Right kidney (tissue), 1 donor: ENCODE measurements around the gene ZNF280A.
"Not testable (repeated sequence)": the region's sequence is repeated elsewhere in the genome, so short reads cannot be mapped to it uniquely, and the experiment has no call there.

ENCODE experiments used
- DNase-seq: peaks from one replicate; pipeline ENCODE4 v3.0.0-alpha.2; 2016

ZNF280A gene

DNA sequence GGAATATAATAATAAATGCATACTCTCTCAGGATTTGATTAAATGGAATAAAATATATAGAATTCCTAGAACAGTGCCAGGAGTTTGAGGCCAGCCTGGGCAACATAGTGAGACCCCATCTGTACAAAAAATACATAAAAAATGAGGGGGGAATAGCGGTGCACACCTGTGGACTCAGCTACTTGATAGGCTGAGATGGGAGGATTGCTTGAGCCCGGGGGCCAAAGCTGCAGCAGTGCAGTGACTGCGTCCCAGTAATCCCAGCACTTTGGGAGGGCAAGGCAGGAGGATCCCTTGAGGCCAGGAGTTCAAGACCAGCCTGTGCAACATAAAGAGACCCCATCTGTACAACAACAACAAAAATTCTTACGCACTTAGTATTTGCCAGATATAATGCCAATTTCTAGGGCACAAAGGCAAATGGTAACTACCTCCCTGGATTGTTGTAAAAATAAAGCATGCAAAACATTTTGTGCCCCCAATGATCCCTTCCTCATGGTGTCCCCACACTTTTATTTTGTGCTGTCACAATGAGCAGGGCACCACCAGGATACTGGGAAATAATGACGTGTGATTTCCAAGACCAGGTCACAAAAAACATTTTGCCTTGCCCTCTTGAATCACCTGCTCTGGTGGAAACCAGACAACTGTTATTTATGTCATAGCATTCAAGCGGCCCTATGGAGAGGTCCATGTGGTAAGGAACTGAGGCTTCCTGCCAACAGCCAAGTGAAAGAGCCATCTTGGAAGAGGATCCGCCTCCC lies 18.3 kb upstream of the ZNF280A start:
- no peak for DNase-seq

- no peak for DNase-seq
Measured at GRCh38 chr22:22536916-22537315, 16.8 kb upstream of the ZNF280A start.

DNA sequence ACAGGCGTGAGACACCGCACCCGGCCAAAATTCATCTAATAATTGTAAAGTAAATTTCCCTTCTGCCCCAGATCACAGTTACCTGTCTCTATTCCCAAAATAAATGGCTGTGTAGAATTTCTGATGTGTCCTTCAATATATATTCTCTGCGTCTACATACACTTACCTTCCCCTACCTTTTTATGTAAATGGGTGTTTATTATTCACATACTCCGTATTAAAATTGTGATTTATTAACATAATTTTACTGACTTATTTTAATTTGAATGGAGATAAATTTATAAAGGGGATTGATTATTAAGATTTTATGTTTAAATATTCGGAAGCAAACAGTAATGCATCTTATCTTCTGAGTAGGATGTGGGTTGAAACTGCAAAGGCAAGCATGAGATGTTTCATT lies 16.4 kb upstream of the ZNF280A start:
- DNase-seq = no peak

DNA sequence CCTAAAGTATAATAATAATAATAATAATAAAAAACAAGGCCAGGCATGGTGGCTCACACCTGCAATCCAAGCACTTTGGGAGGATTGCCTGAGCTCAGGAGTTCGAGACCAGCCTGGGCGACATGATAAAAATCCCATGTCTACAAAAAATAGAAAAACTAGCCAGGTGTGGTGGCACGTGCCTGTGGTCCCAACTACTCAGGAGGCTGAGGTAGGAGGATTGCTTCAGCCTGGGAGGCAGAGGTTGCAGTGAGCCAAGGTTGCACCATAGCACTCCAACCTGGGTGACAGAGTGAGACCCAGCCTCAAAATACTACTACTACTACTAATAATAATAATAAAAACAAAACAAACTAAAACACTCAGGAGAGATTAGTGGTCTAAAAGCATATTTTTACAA lies 15.6 kb upstream of the ZNF280A start:
- DNase-seq = no peak

GRCh38 chr22:22534604-22535415 lies 14.7 kb upstream of the ZNF280A start:
- no peak for DNase-seq

GRCh38 chr22:22533863-22534262 lies 13.8 kb upstream of the ZNF280A start:
- no peak for DNase-seq

DNA sequence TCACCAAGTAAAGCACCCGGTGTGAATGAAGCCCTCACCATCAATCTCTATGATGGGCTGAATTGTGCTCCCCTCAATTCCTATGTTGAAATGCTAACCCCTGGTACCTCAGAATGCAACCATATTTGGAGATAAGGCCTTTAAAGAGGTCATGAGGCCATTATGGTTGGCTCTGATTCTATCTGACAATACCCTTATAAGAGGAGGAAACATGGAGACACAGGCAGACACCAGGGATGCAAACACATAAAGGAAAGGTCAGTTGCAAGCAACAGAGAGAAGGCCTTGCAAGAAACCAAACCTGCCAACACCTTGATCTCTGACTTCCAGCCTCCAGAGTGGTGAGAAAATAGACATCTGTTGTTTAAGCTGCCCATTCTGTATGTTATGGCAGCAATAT lies 13.3 kb upstream of the ZNF280A start:
- DNase-seq = no peak

DNA sequence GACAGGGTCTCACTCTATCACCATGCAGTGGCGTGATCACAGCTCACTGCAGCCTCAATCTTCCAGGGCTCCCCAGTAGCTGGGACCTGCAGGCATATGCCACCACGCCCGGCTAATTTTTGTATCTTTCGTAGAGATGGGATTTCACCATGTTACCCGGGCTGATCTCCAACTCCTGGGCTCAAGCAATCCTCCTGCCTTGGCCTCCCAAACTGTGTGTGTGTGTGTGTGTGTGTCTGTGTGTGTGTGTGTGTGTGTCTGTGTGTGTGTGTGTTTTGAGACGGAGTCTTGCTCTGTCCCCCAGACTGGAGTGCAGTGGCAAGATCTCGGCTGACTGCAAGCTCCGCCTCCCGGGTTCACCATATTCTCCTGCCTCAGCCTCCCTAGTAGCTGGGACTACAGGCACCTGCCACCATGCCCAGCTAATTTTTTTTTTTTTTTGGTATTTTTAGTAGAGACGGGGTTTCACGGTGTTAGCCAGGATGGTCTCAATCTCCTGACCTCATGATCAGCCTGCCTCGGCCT lies 12.5 kb upstream of the ZNF280A start:
- not testable (repeated sequence) for DNase-seq

DNA sequence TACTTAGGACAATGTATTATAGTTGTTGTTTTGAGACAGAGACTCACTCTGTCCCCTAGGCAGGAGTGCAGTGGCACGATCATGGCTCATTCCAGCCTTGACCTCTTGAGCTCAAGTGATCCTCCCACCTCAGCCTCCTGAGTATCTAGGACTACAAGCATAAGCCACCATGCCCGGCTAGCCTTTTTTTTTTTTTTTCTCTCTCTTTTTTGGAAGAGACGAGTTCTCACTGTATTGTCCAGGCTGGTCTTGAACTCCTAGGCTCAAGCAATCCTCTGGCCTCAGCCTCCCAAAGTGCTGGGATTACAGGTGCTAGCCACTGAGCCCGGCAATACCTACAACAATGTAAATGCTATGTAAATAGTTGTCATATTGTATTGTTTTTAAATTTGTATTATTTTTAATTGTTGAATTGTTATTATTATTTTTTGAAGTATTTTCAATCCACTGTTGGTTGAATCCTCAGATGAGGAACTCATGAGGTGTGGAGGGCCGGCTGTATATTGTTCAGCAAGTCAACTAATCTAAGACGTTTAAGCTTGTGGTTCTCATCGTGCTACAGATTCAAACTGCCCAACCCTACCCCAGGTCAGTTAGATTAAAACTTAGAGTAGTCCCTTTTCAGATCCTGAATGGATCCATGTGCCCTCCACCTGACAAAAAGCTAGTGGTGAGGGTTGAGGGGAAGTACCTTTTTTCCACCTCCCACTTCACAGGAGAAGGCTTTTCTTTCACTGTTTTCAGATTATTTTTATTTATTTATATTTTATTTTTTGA lies 11.9 kb upstream of the ZNF280A start:
- no peak for DNase-seq

DNA sequence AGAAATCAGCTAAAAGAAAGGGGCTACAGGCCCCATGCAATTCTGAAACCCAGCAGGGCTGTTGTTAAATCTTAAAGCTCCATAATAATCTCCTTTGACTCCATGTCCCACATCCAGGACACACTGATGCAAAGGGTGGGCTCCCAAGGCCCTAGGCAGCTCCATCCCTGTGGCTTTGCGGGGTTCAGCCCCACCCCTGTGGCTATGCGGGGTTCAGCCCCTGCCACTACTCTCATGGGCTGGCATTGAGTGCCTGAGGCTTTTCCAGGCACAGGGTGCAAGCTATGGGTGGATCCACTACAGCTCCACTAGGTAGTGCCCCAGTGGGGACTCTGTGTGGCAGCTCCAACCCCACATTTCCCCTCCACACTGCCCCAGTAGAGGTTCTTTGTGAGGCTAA lies 8.7 kb upstream of the ZNF280A start:
- no peak for DNase-seq

- no peak for DNase-seq
Measured at GRCh38 chr22:22527312-22527711, 7.2 kb upstream of the ZNF280A start.

DNA sequence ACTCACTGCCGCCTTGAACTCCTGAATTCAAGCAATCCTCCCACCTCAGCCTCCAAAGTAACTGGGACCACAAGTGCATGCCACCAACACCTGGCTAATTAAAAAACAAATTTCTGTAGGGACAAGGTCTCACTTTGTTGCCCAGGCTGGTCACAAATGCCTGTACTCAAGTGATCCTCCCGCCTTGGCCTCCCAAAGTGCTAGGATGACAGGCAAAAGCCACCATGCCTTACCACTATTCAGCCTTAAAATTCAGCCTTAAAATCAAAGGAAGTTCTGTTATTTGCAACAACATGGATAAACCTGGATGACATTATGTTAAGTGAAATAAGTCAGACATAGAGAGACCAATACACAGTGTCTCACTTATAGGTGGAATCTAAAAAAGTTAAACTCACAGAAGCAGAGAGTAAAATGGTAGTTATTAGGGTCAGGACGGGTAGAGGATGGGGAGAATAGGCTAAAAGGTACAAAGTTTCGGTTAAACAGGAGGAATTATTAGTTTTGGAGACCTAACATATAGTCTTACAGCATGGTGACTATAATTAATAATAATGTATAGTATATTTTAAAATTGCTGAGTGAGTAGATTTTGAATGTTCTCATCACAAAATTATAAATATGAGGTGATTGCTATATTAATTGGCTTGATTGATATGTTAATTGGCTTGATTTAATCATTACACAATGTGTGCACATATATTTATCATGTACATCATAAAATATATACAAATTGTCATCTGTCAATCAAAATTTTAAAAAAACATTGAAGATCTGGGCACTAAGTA lies 6.2 kb upstream of the ZNF280A start:
- DNase-seq = no peak

- DNase-seq = no peak
Measured at GRCh38 chr22:22523494-22523893, 3.4 kb upstream of the ZNF280A start.

DNA sequence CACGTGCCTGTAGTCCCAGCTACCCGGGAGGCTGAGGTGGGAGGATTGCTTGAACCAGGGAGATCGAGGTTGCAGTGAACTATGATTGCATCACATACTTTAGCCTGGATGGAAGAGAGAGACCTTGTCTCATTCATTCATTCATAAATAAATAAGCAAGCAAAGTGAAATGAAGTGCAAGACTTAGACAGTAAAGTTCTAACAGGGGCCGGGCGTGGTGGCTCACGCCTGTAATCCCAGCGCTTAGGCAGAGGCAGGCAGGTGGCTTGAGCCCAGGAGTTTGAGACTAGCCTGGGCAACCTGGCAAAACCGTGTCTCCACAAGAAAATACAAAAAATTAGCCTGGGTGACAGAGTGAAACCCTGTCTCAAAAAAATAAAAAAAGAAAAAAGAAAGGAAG lies 1.6 kb upstream of the ZNF280A start:
- no peak for DNase-seq

DNA sequence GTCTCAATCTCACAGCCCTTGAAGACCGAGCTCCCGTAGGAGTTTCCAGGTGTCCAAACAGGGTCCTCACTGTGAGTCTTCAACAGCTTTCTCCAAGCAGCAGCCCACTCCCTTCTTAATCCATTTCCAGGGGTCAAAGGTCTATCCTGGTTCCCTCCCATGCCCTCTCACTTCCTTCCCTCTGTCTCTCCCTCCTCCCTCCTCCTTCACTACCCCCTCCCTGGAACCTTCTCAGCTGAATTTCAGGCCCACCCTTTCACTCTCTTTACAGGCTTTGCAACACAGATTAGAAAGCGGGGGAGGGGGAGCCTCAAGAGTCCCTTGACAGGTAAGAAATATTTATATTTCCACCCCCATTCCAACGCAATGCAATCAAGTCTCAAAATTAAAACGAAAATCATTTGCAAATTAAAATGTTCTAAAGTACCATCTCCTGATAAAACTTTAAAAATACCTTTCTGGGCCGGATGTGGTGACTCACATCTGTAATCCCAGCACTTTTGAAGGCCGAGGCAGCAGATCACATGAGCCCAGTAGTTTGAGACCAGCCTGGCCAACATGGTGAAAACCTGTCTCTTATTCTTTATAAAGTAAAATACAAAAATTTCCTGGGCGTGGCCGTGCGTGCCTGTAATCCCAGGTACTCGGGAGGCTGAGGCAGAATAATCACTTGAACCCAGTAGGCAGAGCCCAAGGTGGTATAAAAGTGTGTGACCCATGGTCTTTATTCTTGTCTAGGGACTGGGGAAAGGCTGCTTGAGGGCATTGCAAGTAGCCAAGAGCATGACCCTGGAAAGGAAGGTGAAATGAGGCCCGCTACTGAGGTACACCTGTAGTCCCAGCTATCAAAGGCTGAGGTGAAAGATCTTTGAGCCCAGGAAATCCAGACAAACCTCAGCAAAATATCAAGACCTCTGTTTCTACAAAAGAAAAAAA lies 865 bp upstream of the ZNF280A start:
- DNase-seq = no peak

DNA sequence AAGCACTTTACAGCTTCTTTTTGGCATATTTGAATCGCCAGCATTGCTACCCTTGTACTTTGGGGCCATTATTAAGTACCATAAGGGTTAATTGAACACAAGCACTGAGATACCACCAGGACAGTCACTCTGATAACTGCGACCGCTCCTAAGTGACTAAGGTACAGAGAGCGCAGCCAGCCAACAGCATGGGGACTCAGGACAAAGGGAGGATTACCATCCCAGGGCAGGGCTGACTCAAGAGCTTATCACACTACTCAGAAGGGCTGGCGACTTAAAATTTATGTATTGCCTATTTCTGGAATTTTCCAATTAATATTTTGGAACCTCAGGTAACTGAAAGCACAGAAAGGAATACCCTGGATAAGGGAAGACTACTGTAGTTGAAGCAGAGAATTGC lies 479 bp downstream of the ZNF280A start:
- no peak for DNase-seq

DNA sequence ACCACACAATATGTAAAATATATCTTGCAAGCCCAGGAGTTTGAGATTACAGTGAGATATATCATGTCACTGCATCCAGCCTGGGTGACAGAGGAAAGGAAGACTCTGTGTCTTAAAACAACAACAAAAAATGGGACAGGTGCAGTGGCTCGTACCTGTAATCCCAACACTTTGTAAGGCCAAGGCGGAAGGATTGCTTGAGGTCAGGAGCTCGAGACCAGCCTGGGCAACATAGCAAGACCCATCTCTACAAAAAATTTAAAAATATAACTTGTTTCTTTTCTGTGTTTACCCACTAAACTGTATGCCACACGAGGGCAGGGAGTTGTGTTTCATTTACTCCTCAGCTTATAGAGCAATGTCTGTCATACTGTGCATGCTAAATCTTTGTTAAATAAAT lies 3.1 kb downstream of the ZNF280A start:
- no peak for DNase-seq

- no peak for DNase-seq
Measured at GRCh38 chr22:22515890-22516289, 4.2 kb downstream of the ZNF280A start.

GRCh38 chr22:22514431-22514830 lies 5.6 kb downstream of the ZNF280A start:
- DNase-seq = not testable (repeated sequence)

- no peak for DNase-seq
Measured at GRCh38 chr22:22513619-22514018, 6.5 kb downstream of the ZNF280A start.

DNA sequence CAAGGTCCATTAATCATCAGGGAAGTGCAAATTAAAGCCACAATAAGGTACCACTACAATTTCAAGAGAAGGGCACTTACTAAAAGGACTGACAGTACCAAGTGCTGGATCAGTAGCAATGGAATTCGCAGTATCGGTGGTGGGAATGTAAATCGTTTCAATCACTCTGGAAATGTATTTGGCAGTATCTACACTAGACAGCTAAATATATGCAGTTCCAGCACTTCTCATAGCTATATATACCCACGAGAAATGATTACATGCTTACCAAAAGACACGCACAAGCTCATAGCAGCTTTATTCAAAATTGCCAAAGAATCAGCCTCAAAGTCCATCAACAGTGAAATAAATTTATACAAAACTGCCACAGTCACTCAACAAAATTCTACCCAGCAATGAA lies 7.1 kb downstream of the ZNF280A start:
- no peak for DNase-seq
